Loucy (cell line): Measurements from ENCODE around the gene UBE4A.

Source experiments
- H2AFZ ChIP-seq: fragments of 200-600 bp; sonication (generic); 2 replicates; pipeline ENCODE4 v1.6.0; 2016; ENCODE audit warnings: antibody characterized with exemption, mild to moderate bottlenecking, low read length, moderate library complexity
- H3F3A ChIP-seq: fragments of 200-600 bp; 2 replicates; pipeline ENCODE4 v1.6.0; 2016; ENCODE audit warnings: antibody characterized with exemption, low read depth, mild to moderate bottlenecking
- H3K27me3 ChIP-seq: fragments of 200-600 bp; sonication (generic); 2 replicates; pipeline ENCODE4 v1.6.1; 2014; ENCODE audit warnings: low read length, mild to moderate bottlenecking; ENCODE audit not compliant: insufficient read depth, poor library complexity, severe bottlenecking
- H3K36me3 ChIP-seq: fragments of 200-600 bp; sonication (generic); 2 replicates; pipeline ENCODE4 v1.6.1; 2016; ENCODE audit warnings: low read length; ENCODE audit not compliant: insufficient read depth
- H3K4me1 ChIP-seq: fragments of 200-600 bp; sonication (generic); 2 replicates; pipeline ENCODE4 v1.5.1; 2014; ENCODE audit warnings: low read length, mild to moderate bottlenecking; ENCODE audit not compliant: insufficient read depth, poor library complexity, severe bottlenecking
- H3K4me2 ChIP-seq: fragments of 200-600 bp; sonication (generic); 2 replicates; pipeline ENCODE4 v1.6.0; 2014; ENCODE audit warnings: antibody characterized with exemption, low read length, low read depth, mild to moderate bottlenecking; ENCODE audit not compliant: poor library complexity, severe bottlenecking
- H3K4me3 ChIP-seq: fragments of 200-600 bp; sonication (generic); 2 replicates; pipeline ENCODE4 v1.5.1; 2014; ENCODE audit warnings: low read length, mild to moderate bottlenecking, mixed read lengths; ENCODE audit not compliant: poor library complexity, severe bottlenecking
- H3K79me2 ChIP-seq: fragments of 200-600 bp; sonication (generic); 2 replicates; pipeline ENCODE4 v1.6.1; 2014; ENCODE audit warnings: low read length; ENCODE audit not compliant: insufficient read depth
- H3K9ac ChIP-seq: fragments of 200-600 bp; sonication (generic); 2 replicates; pipeline ENCODE4 v1.6.0; 2014; ENCODE audit warnings: mild to moderate bottlenecking, low read depth, low read length, moderate library complexity; ENCODE audit not compliant: poor library complexity, severe bottlenecking
- H3K9me2 ChIP-seq: fragments of 200-600 bp; sonication (generic); replicated peaks from 2 replicates; pipeline ENCODE4 v1.6.1; 2016; ENCODE audit warnings: low read depth, low read length, mixed read lengths
- H3K9me3 ChIP-seq: fragments of 200-600 bp; sonication (generic); 2 replicates; pipeline ENCODE4 v1.6.1; 2014; ENCODE audit warnings: mild to moderate bottlenecking, antibody characterized with exemption, low read length, low read depth; ENCODE audit not compliant: insufficient read depth
- H4K20me1 ChIP-seq: fragments of 200-600 bp; sonication (generic); 2 replicates; pipeline ENCODE4 v1.6.0; 2014; ENCODE audit warnings: antibody characterized with exemption, low read length, mild to moderate bottlenecking; ENCODE audit not compliant: insufficient read depth, poor library complexity, severe bottlenecking
- EZH2phosphoT487 ChIP-seq: fragments of 200-600 bp; IDR thresholded peaks from 2 replicates; pipeline ENCODE4 v1.6.1; 2018; ENCODE audit warnings: antibody characterized with exemption, mild to moderate bottlenecking, moderate library complexity, borderline replicate concordance
- TF ChIP-seq, protein P1 (sequence below): fragments of 200-600 bp; sonication (generic); conservative IDR thresholded peaks from 2 replicates; pipeline ENCODE4 v1.5.1; 2014; ENCODE audit warnings: mild to moderate bottlenecking, antibody characterized with exemption, low read length

Gene UBE4A

DNA sequence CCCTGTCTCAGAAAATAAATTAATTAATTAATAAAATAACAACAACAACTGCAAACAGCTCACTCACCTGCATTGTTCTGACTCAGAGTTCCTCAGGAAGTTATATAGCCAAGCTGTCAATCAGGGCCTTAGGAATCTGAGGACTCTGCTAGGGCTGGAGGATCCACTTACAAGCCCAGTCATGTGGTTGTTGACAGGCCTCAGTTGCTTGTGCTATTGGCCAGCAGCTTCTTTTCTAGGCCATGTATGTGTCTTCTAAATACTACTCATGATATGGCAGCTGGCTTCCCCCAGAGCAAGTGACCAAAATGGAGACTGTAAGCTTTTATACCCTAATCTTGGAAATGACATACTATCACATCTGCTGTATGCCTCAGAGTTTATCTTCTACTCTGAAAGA lies 21.2 kb downstream of the UBE4A start:
- TF ChIP-seq, protein P1, sequence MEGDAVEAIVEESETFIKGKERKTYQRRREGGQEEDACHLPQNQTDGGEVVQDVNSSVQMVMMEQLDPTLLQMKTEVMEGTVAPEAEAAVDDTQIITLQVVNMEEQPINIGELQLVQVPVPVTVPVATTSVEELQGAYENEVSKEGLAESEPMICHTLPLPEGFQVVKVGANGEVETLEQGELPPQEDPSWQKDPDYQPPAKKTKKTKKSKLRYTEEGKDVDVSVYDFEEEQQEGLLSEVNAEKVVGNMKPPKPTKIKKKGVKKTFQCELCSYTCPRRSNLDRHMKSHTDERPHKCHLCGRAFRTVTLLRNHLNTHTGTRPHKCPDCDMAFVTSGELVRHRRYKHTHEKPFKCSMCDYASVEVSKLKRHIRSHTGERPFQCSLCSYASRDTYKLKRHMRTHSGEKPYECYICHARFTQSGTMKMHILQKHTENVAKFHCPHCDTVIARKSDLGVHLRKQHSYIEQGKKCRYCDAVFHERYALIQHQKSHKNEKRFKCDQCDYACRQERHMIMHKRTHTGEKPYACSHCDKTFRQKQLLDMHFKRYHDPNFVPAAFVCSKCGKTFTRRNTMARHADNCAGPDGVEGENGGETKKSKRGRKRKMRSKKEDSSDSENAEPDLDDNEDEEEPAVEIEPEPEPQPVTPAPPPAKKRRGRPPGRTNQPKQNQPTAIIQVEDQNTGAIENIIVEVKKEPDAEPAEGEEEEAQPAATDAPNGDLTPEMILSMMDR, result no peak
- TF ChIP-seq EZH2phosphoT487, result no peak
- Histone ChIP-seq H3K9me3 (no peaks in the 10 kb centered on the region), H3K27me3 (no peaks in the 10 kb centered on the region), H3K4me2 (no peak overlapping the region), H3K9me2 (no peaks in the 10 kb centered on the region), H3K79me2 (no peaks in the 10 kb centered on the region), H3F3A (no peaks in the 10 kb centered on the region), H3K9ac (no peak overlapping the region), H3K36me3 (peaks cover 58% of the 10 kb centered on the region; the same call in 1 of the 2 replicates), H3K4me1 (no peaks in the 10 kb centered on the region), H4K20me1 (no peaks in the 10 kb centered on the region), H2AFZ (no peak overlapping the region), H3K4me3 (no peak overlapping the region)

DNA sequence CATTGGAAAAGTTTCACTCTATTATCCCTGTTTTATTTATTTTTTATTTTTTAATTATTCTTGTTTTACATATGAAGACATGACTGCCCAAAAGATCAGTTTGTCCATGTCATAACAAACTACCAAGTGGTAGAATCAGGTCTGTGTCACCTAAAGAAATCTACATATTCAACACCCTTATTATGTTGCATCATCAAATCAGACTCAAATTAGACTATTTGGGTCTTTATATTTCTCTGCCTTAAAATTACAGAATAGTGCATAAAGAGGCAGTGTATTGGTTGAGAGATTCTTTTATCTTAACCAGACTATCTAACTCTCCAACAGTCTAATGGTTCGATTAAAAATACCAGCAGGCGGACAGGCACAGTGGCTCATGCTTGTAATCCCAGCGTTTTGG lies 23.6 kb downstream of the UBE4A start:
- H2AFZ ChIP-seq, result no peak overlapping the region
- TF ChIP-seq EZH2phosphoT487, result no peak
- TF ChIP-seq, protein P1, result no peak
- H3K36me3 ChIP-seq, result peaks cover 81% of the 10 kb centered on the region; the same call in 1 of the 2 replicates
- H3K27me3 ChIP-seq, result no peaks in the 10 kb centered on the region
- H3F3A ChIP-seq, result no peaks in the 10 kb centered on the region
- H4K20me1 ChIP-seq, result no peaks in the 10 kb centered on the region
- no peak overlapping the region for H3K9ac ChIP-seq
- H3K9me3 ChIP-seq, result no peaks in the 10 kb centered on the region
- no peaks in the 10 kb centered on the region for H3K79me2 ChIP-seq
- no peaks in the 10 kb centered on the region for H3K4me1 ChIP-seq
- no peak overlapping the region for H3K4me3 ChIP-seq
- H3K9me2 ChIP-seq, result no peaks in the 10 kb centered on the region
- no peak overlapping the region for H3K4me2 ChIP-seq

GRCh38 chr11:118383657-118384056 lies 24.3 kb downstream of the UBE4A start:
- no peaks in the 10 kb centered on the region for H3K9me3 ChIP-seq
- no peaks in the 10 kb centered on the region for H3F3A ChIP-seq
- no peak overlapping the region for H3K9ac ChIP-seq
- no peak overlapping the region for H2AFZ ChIP-seq
- no peaks in the 10 kb centered on the region for H3K4me1 ChIP-seq
- no peak overlapping the region for H3K4me3 ChIP-seq
- H3K4me2 ChIP-seq, result no peak overlapping the region
- H4K20me1 ChIP-seq, result no peaks in the 10 kb centered on the region
- no peaks in the 10 kb centered on the region for H3K9me2 ChIP-seq
- TF ChIP-seq, protein P1, result no peak
- TF ChIP-seq EZH2phosphoT487, result no peak
- H3K36me3 ChIP-seq, result peaks cover 81% of the 10 kb centered on the region; the same call in 1 of the 2 replicates
- no peaks in the 10 kb centered on the region for H3K27me3 ChIP-seq
- H3K79me2 ChIP-seq, result no peaks in the 10 kb centered on the region
